GM19099 (cell line): ENCODE measurements around the gene SMARCAL1.

Experiments
- POLR2A ChIP-seq: IDR thresholded peaks from 3 replicates; pipeline ENCODE4 v1.6.1; 2011; ENCODE audit warnings: low read depth; ENCODE audit not compliant: insufficient read length; ENCODE audit errors: extremely low read depth

SMARCAL1 gene

GRCh38 chr2:216412022-216412999 is at the start of gene SMARCAL1:
SMARCAL1 (plus strand) TSS chr2:216412484; CDS start chr2:216414705, 2,221 bp downstream.
- TF ChIP-seq POLR2A, result peak; percentile 75

- TF ChIP-seq POLR2A, result no peak
Observed at GRCh38 chr2:216362730-216363129, 49.6 kb upstream of the SMARCAL1 start.

- no peak for TF ChIP-seq POLR2A
Observed at GRCh38 chr2:216363221-216363620, 49.1 kb upstream of the SMARCAL1 start.

GRCh38 chr2:216365518-216365917 is 46.8 kb upstream of the SMARCAL1 start:
- TF ChIP-seq POLR2A, result no peak

GRCh38 chr2:216366777-216367471 is 45.4 kb upstream of the SMARCAL1 start:
- no peak for TF ChIP-seq POLR2A

GRCh38 chr2:216369821-216370220 is 42.5 kb upstream of the SMARCAL1 start:
- no peak for TF ChIP-seq POLR2A

GRCh38 chr2:216370961-216371712 is 41.1 kb upstream of the SMARCAL1 start:
- TF ChIP-seq POLR2A, result no peak

- no peak for TF ChIP-seq POLR2A
Observed at GRCh38 chr2:216371721-216372702, 40.3 kb upstream of the SMARCAL1 start, which contains the start of gene MARCHF4. MARCHF4 (minus strand) TSS chr2:216372483; CDS start chr2:216370260, 2,223 bp downstream.

- no peak for TF ChIP-seq POLR2A
Observed at GRCh38 chr2:216372761-216373291, 39.5 kb upstream of the SMARCAL1 start.

GRCh38 chr2:216373896-216374295 is 38.4 kb upstream of the SMARCAL1 start:
- no peak for TF ChIP-seq POLR2A

GRCh38 chr2:216375286-216375685 is 37.0 kb upstream of the SMARCAL1 start:
- TF ChIP-seq POLR2A, result no peak

- no peak for TF ChIP-seq POLR2A
Observed at GRCh38 chr2:216379977-216380376, 32.3 kb upstream of the SMARCAL1 start.

GRCh38 chr2:216385478-216385877 is 26.8 kb upstream of the SMARCAL1 start:
- TF ChIP-seq POLR2A, result no peak
